Measurements from ENCODE around the gene PWWP2B. TPM values are rescaled to one million over a fixed set of nuclear protein-coding genes. Genes with fewer than 3 reads are reported as not detected.

The PWWP2B gene
- total and polyA plus RNA-seq, 2 of the 8 experiments (the other 6 are each of a cell fraction or from before 2014, with no cell fraction given), result 5.3 to 10.8 TPM

- Histone ChIP-seq H2BK20ac (ENCODE audit: low read length) (no peak overlapping the region), H3K4me1 (replicated peaks in 1 of 4; ENCODE audit: control insufficient read depth in 3 of 4, insufficient read depth in 4 of 4, low read length in 3 of 4) (peaks cover 0 to 14% (median 3%) of the 10 kb centered on the region in 4 experiments; a peak in 4 of 7 replicates), H3K4me3 (ENCODE audit: extremely low read depth in 1 of 4, insufficient read depth in 2 of 4, low read depth in 3 of 4, low read length in 4 of 4) (no peak overlapping the region), H3K79me2 (ENCODE audit: control insufficient read depth in 1 of 2, insufficient read depth in 2 of 2, low read length in 2 of 2) (no peaks in the 10 kb centered on the region), H2BK15ac (ENCODE audit: low read length) (no peak overlapping the region), H3K27me3 (replicated peaks in 1 of 4; ENCODE audit: control insufficient read depth in 3 of 4, extremely low read depth in 1 of 4, insufficient read depth in 3 of 4, low read length in 3 of 4) (no peaks in the 10 kb centered on the region; a peak in 1 of 7 replicates), H3K27ac (ENCODE audit: low read depth, low read length) (no peak overlapping the region), H3K9ac (replicated peaks in 1 of 4; ENCODE audit: extremely low read depth in 1 of 4, low read depth in 3 of 4, low read length in 3 of 4) (no peak overlapping the region), H3K56ac (replicated peaks; ENCODE audit: insufficient read length, low read depth, low read length) (no peak overlapping the region), H3K9me3 (ENCODE audit: insufficient read depth in 2 of 2, low read depth in 1 of 2, low read length in 1 of 2) (peaks cover 0 to 2% of the 10 kb centered on the region in 2 experiments; a peak in 1 of 4 replicates), H3K23ac (ENCODE audit: insufficient read length) (no peak overlapping the region), H2AFZ (ENCODE audit: low read length) (no peak overlapping the region), H4K20me1 (replicated peaks in 1 of 2; ENCODE audit: control insufficient read depth in 1 of 2, insufficient read depth in 2 of 2, low read length in 2 of 2) (no peaks in the 10 kb centered on the region), H3K14ac (ENCODE audit: insufficient read length) (no peak overlapping the region), H2BK5ac (ENCODE audit: low read depth, low read length) (no peak overlapping the region), H3K79me1 (ENCODE audit: low read depth, low read length) (no peaks in the 10 kb centered on the region), H3K4ac (replicated peaks; ENCODE audit: insufficient read length, low read depth, low read length) (no peak overlapping the region), H2BK12ac (ENCODE audit: low read depth, low read length) (no peak overlapping the region), H3K4me2 (ENCODE audit: insufficient read depth in 1 of 2, low read depth in 2 of 2, low read length in 2 of 2) (no peak overlapping the region), H2AK5ac (ENCODE audit: low read depth, low read length) (no peak overlapping the region), H4K8ac (ENCODE audit: extremely low read depth, insufficient read depth, low read length) (no peak overlapping the region), H3K23me2 (ENCODE audit: low read depth, low read length) (no peaks in the 10 kb centered on the region), H3K18ac (ENCODE audit: extremely low read depth, low read length) (no peak overlapping the region), H3K36me3 (ENCODE audit: control insufficient read depth in 2 of 4, insufficient read depth in 4 of 4, low read length in 3 of 4) (no peaks in the 10 kb centered on the region), H4K5ac (ENCODE audit: insufficient read length, low read depth, low read length) (no peak overlapping the region), H2BK120ac (replicated peaks; ENCODE audit: low read depth, low read length) (no peak overlapping the region), H4K91ac (replicated peaks; ENCODE audit: insufficient read length, low read length) (no peak overlapping the region)
- POLR2A ChIA-PET (ENCODE audit: partially characterized antibody), result interaction anchor here (1.8 kb wide), 1 partner anchor 11 kb away, joined by 5 read pairs; no protein-coding TSS in a partner anchor
- CTCF ChIA-PET (ENCODE audit: partially characterized antibody), result interaction anchor here (0.7 to 4.6 kb wide), 13 partner anchors 9 to 187 kb away, joined by 3 to 48 read pairs (median 4); no protein-coding TSS in a partner anchor
- FAIRE-seq (no peak), DNase-seq (ENCODE audit: low read depth in 1 of 2, low spot score in 2 of 2) (peak in 1 of 2 experiments; percentile 66)
- 82% methylated on average over 9 of the region's 9 CpGs; no CpG with 5 or more reads in 1 of the 2 experiments for WGBS, 2 experiments (ENCODE audit: extremely low coverage in 1 of 2, insufficient coverage in 1 of 2, insufficient read length in 1 of 2, insufficient replicate concordance in 2 of 2, low coverage in 1 of 2, low lambda C conversion rate in 2 of 2, missing lambda C conversion rate in 1 of 2)
- peak; percentile 85; the same call in 1 of the 2 replicates for TF ChIP-seq KDM1A (IDR thresholded peaks at IDR 0.05; ENCODE audit: borderline replicate concordance, low read length)
- TF ChIP-seq, protein P1, sequence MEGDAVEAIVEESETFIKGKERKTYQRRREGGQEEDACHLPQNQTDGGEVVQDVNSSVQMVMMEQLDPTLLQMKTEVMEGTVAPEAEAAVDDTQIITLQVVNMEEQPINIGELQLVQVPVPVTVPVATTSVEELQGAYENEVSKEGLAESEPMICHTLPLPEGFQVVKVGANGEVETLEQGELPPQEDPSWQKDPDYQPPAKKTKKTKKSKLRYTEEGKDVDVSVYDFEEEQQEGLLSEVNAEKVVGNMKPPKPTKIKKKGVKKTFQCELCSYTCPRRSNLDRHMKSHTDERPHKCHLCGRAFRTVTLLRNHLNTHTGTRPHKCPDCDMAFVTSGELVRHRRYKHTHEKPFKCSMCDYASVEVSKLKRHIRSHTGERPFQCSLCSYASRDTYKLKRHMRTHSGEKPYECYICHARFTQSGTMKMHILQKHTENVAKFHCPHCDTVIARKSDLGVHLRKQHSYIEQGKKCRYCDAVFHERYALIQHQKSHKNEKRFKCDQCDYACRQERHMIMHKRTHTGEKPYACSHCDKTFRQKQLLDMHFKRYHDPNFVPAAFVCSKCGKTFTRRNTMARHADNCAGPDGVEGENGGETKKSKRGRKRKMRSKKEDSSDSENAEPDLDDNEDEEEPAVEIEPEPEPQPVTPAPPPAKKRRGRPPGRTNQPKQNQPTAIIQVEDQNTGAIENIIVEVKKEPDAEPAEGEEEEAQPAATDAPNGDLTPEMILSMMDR (IDR thresholded peaks at IDR 0.05; ENCODE audit: control extremely low read depth in 1 of 3, insufficient read depth in 1 of 3, low read depth in 1 of 3, low read length in 3 of 3), result peak; percentile 59 to 68 (median 64)
- TF ChIP-seq JUND (IDR thresholded peaks at IDR 0.05; ENCODE audit: low read length), result no peak
- TF ChIP-seq TBP (IDR thresholded peaks at IDR 0.05; ENCODE audit: low read depth, low read length), result no peak
- 0 out of 2 replicates have a peak, but pooled peaks have one; percentile 12 for TF ChIP-seq YY1 (IDR thresholded peaks at IDR 0.05; ENCODE audit: low read depth, low read length)
- TF ChIP-seq RAD21 (IDR thresholded peaks at IDR 0.05 in 1 of 2, conservative IDR thresholded peaks at IDR 0.05 in 1 of 2; ENCODE audit: low read depth in 2 of 2, low read length in 2 of 2), result peak; percentile 27 to 47; a peak in 2 of 4 replicates
- 0 out of 4 replicates have a peak, but pooled peaks of 1 of the 2 experiments have one; percentile 68 for TF ChIP-seq HDAC2 (IDR thresholded peaks at IDR 0.05; ENCODE audit: borderline replicate concordance in 1 of 2, low read depth in 2 of 2, low read length in 2 of 2)
- no peak for TF ChIP-seq CREB1 (IDR thresholded peaks at IDR 0.05)
- TF ChIP-seq, protein P2, sequence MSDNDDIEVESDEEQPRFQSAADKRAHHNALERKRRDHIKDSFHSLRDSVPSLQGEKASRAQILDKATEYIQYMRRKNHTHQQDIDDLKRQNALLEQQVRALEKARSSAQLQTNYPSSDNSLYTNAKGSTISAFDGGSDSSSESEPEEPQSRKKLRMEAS (IDR thresholded peaks at IDR 0.05), result peak; percentile 79
Measured at GRCh38 chr10:132371641-132372081, 25.3 kb upstream of the PWWP2B start.

All from H1 (cell line).